ENCODE data around the gene PLAC8L1. TPM values are rescaled to one million over a fixed set of nuclear protein-coding genes. Genes with fewer than 3 reads are reported as not detected.
"Not testable (repeated sequence)": the region's sequence is repeated elsewhere in the genome, so short reads cannot be mapped to it uniquely, and the experiment has no call there.

Gene PLAC8L1
- total RNA-seq, 1 donor from 2014 or later: 0.53 TPM

- Histone ChIP-seq H3K36me3 (ENCODE audit: control insufficient read depth, insufficient read depth, low read length) (peaks cover 8% of the 10 kb centered on the region), H3K4me3 (ENCODE audit: low read depth, low read length) (no peak overlapping the region), H3K27me3 (ENCODE audit: control insufficient read depth, insufficient read depth, low read length) (no peaks in the 10 kb centered on the region)
- DNase-seq (ENCODE audit: low read depth): no peak
- FAIRE-seq: no peak
- TF ChIP-seq, protein P1, sequence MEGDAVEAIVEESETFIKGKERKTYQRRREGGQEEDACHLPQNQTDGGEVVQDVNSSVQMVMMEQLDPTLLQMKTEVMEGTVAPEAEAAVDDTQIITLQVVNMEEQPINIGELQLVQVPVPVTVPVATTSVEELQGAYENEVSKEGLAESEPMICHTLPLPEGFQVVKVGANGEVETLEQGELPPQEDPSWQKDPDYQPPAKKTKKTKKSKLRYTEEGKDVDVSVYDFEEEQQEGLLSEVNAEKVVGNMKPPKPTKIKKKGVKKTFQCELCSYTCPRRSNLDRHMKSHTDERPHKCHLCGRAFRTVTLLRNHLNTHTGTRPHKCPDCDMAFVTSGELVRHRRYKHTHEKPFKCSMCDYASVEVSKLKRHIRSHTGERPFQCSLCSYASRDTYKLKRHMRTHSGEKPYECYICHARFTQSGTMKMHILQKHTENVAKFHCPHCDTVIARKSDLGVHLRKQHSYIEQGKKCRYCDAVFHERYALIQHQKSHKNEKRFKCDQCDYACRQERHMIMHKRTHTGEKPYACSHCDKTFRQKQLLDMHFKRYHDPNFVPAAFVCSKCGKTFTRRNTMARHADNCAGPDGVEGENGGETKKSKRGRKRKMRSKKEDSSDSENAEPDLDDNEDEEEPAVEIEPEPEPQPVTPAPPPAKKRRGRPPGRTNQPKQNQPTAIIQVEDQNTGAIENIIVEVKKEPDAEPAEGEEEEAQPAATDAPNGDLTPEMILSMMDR (IDR thresholded peaks at IDR 0.05; ENCODE audit: insufficient read depth, low read length, severe bottlenecking): no peak
These were observed 12.9 kb upstream of the PLAC8L1 start for GRCh38 chr5:146118322-146118721.

- DNase-seq (ENCODE audit: low read depth); FAIRE-seq; H3K36me3 ChIP-seq (ENCODE audit: control insufficient read depth, insufficient read depth, low read length); H3K4me3 ChIP-seq (ENCODE audit: low read depth, low read length); H3K27me3 ChIP-seq (ENCODE audit: control insufficient read depth, insufficient read depth, low read length): not testable (repeated sequence)
These were observed 11.8 kb upstream of the PLAC8L1 start for GRCh38 chr5:146117216-146117615.

- Histone ChIP-seq H3K36me3 (ENCODE audit: control insufficient read depth, insufficient read depth, low read length) (peaks cover 8% of the 10 kb centered on the region), H3K4me3 (ENCODE audit: low read depth, low read length) (no peak overlapping the region), H3K27me3 (ENCODE audit: control insufficient read depth, insufficient read depth, low read length) (no peaks in the 10 kb centered on the region)
- DNase-seq (ENCODE audit: low read depth) (no peak), FAIRE-seq (no peak)
- TF ChIP-seq, protein P1 (IDR thresholded peaks at IDR 0.05; ENCODE audit: insufficient read depth, low read length, severe bottlenecking): no peak
These were observed 11.0 kb upstream of the PLAC8L1 start for GRCh38 chr5:146116361-146116760.

DNA sequence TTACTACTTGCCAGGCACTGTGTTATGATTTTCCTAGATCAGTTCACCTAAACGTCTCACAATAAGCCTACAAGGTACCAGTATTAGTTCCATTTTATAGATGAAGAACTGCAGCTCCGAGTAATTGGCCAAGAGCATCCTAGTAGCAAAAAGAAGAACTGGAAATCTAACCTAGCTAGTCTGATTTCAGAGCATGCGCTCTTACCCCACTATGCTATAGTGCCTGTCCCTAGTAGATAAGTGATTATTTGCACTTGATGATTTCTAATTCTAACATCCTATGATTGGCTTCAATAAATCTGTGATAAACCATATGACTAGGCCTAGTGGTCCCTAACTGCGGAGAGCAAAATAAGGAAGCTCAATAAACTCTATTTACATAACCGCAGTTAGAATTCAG, 7.1 kb upstream of the PLAC8L1 start:
- Histone ChIP-seq H3K36me3 (ENCODE audit: control insufficient read depth, insufficient read depth, low read length) (peaks cover 4% of the 10 kb centered on the region), H3K4me3 (ENCODE audit: low read depth, low read length) (no peak overlapping the region), H3K27me3 (ENCODE audit: control insufficient read depth, insufficient read depth, low read length) (no peaks in the 10 kb centered on the region)
- TF ChIP-seq, protein P1 (IDR thresholded peaks at IDR 0.05; ENCODE audit: insufficient read depth, low read length, severe bottlenecking): no peak
- DNase-seq (ENCODE audit: low read depth) (no peak), FAIRE-seq (no peak)

- DNase-seq (ENCODE audit: low read depth): no peak
- peaks cover 3% of the 10 kb centered on the region for H3K36me3 ChIP-seq (ENCODE audit: control insufficient read depth, insufficient read depth, low read length)
- H3K27me3 ChIP-seq (ENCODE audit: control insufficient read depth, insufficient read depth, low read length): no peaks in the 10 kb centered on the region
- no peak overlapping the region for H3K4me3 ChIP-seq (ENCODE audit: low read depth, low read length)
- no peak for FAIRE-seq
- TF ChIP-seq, protein P1 (IDR thresholded peaks at IDR 0.05; ENCODE audit: insufficient read depth, low read length, severe bottlenecking): no peak
These were observed 6.0 kb upstream of the PLAC8L1 start for GRCh38 chr5:146111409-146111808.

GRCh38 chr5:146109379-146109778, 4.0 kb upstream of the PLAC8L1 start:
- DNase-seq (ENCODE audit: low read depth): no peak
- TF ChIP-seq, protein P1 (IDR thresholded peaks at IDR 0.05; ENCODE audit: insufficient read depth, low read length, severe bottlenecking): no peak
- Histone ChIP-seq H3K4me3 (ENCODE audit: low read depth, low read length) (no peak overlapping the region), H3K27me3 (ENCODE audit: control insufficient read depth, insufficient read depth, low read length) (no peaks in the 10 kb centered on the region), H3K36me3 (ENCODE audit: control insufficient read depth, insufficient read depth, low read length) (peaks cover 3% of the 10 kb centered on the region)
- FAIRE-seq: no peak

- H3K36me3 ChIP-seq (ENCODE audit: control insufficient read depth, insufficient read depth, low read length); H3K4me3 ChIP-seq (ENCODE audit: low read depth, low read length); DNase-seq (ENCODE audit: low read depth); FAIRE-seq; H3K27me3 ChIP-seq (ENCODE audit: control insufficient read depth, insufficient read depth, low read length): not testable (repeated sequence)
These were observed 3.5 kb upstream of the PLAC8L1 start for GRCh38 chr5:146108870-146109269.
